IMR-90 (cell line): ENCODE results near the gene MACC1. TPM values are rescaled to one million over a fixed set of nuclear protein-coding genes. Genes with fewer than 3 reads are reported as not detected.

Experiments
- ATAC-seq: fragments of 200-7000 bp; cut with Tn5 transposase; 2 replicates; pipeline ENCODE4 v1.9.1; 2020; ENCODE audit warnings: low read depth, mild to moderate bottlenecking, moderate library complexity
- BruUV-seq: library from RNA; stranded (reverse); fragments of 400-500 nt; replicated peaks from 2 replicates; lab custom pipeline; 2021; lab: Mats Ljungman, UMichigan
- CTCF ChIA-PET: fragments of 300-600 bp; formaldehyde crosslinking; extraction: SDS; loops from one replicate; lab custom pipeline; 2021; ENCODE audit warnings: antibody characterized with exemption; lab: Yijun Ruan, JAX
- POLR2A ChIA-PET: fragments of 300-600 bp; sonication (Branson Sonifier 250); formaldehyde crosslinking; loops from one replicate; lab custom pipeline; 2022; ENCODE audit warnings: antibody characterized with exemption; ENCODE audit not compliant: unreplicated experiment; lab: Charles Lee
- DNase-seq: peaks from one replicate; pipeline ENCODE4 v3.0.0; 2013
- H2AFZ ChIP-seq: replicated peaks from 2 replicates; pipeline ENCODE3; 2013; ENCODE audit warnings: low read length, mild to moderate bottlenecking; ENCODE audit not compliant: poor library complexity
- H2AK5ac ChIP-seq: 2 replicates; pipeline ENCODE4 v1.6.1; 2013; ENCODE audit warnings: low read depth, low read length, inconsistent platforms
- H2AK9ac ChIP-seq: replicated peaks from 2 replicates; pipeline ENCODE3; 2013; ENCODE audit warnings: mild to moderate bottlenecking, low read depth, low read length, moderate library complexity; ENCODE audit not compliant: poor library complexity
- H2BK120ac ChIP-seq: 2 replicates; pipeline ENCODE4 v1.6.1; 2013; ENCODE audit warnings: low read depth, low read length, inconsistent platforms
- H2BK15ac ChIP-seq: 3 replicates; pipeline ENCODE4 v1.6.1; 2013; ENCODE audit warnings: low read depth, low read length, inconsistent platforms
- H2BK20ac ChIP-seq: 2 replicates; pipeline ENCODE4 v1.6.1; 2013; ENCODE audit warnings: low read depth, mild to moderate bottlenecking, inconsistent platforms, low read length, moderate library complexity
- H2BK5ac ChIP-seq: 2 replicates; pipeline ENCODE4 v1.6.1; 2013; ENCODE audit warnings: mild to moderate bottlenecking, low read depth, low read length, inconsistent platforms; ENCODE audit not compliant: poor library complexity, severe bottlenecking
- H3K14ac ChIP-seq: replicated peaks from 2 replicates; pipeline ENCODE4 v1.6.1; 2013; ENCODE audit warnings: low read depth, low read length, inconsistent platforms
- H3K18ac ChIP-seq: 2 replicates; pipeline ENCODE4 v1.6.1; 2013; ENCODE audit warnings: low read depth, low read length, control low read depth
- H3K23ac ChIP-seq: 2 replicates; pipeline ENCODE4 v1.6.1; 2013; ENCODE audit warnings: low read depth, low read length, inconsistent platforms
- H3K27ac ChIP-seq: 2 replicates; pipeline ENCODE4 v1.5.1; 2013; ENCODE audit warnings: mild to moderate bottlenecking, control low read depth, low read length; ENCODE audit not compliant: insufficient read depth
- H3K27me3 ChIP-seq: 2 replicates; pipeline ENCODE4 v1.6.1; 2013; ENCODE audit warnings: low read length; ENCODE audit not compliant: control insufficient read depth, insufficient read depth
- H3K36me3 ChIP-seq: 2 replicates; pipeline ENCODE4 v1.6.1; 2013; ENCODE audit warnings: low read length, mixed read lengths; ENCODE audit not compliant: control insufficient read depth, insufficient read depth
- H3K4ac ChIP-seq: 2 replicates; pipeline ENCODE4 v1.6.1; 2013; ENCODE audit warnings: low read depth, low read length, inconsistent platforms
- H3K4me1 ChIP-seq: 2 replicates; pipeline ENCODE4 v1.6.1; 2013; ENCODE audit warnings: low read length, mixed read lengths; ENCODE audit not compliant: control insufficient read depth, insufficient read depth
- H3K4me2 ChIP-seq: 2 replicates; pipeline ENCODE4 v1.6.1; 2013; ENCODE audit warnings: low read depth, mild to moderate bottlenecking, control low read depth, low read length, moderate library complexity
- H3K4me3 ChIP-seq: 2 replicates; pipeline ENCODE4 v1.5.1; 2013; ENCODE audit warnings: low read depth, mild to moderate bottlenecking, control low read depth, low read length, moderate library complexity; ENCODE audit not compliant: insufficient read depth
- H3K56ac ChIP-seq: 2 replicates; pipeline ENCODE4 v1.6.1; 2013; ENCODE audit warnings: low read length, inconsistent platforms; ENCODE audit not compliant: insufficient read depth; ENCODE audit errors: extremely low read depth
- H3K79me1 ChIP-seq, 2 experiments: 2 replicates each; pipeline ENCODE4 v1.6.1; 2013; ENCODE audit warnings: low read length in 2 of 2, inconsistent platforms in 1 of 2, low read depth in 1 of 2
- H3K9ac ChIP-seq: 2 replicates; pipeline ENCODE4 v1.6.1; 2013; ENCODE audit warnings: low read depth, low read length, control low read depth
- H3K9me1 ChIP-seq: 2 replicates; pipeline ENCODE4 v1.6.1; 2013; ENCODE audit warnings: low read length, inconsistent platforms; ENCODE audit not compliant: insufficient read depth
- H3K9me3 ChIP-seq: 2 replicates; pipeline ENCODE4 v1.6.1; 2013; ENCODE audit warnings: low read length; ENCODE audit not compliant: control insufficient read depth, insufficient read depth
- H4K20me1 ChIP-seq: 2 replicates; pipeline ENCODE4 v1.6.1; 2013; ENCODE audit warnings: low read length, inconsistent platforms; ENCODE audit not compliant: insufficient read depth
- H4K5ac ChIP-seq: 2 replicates; pipeline ENCODE4 v1.6.1; 2013; ENCODE audit warnings: mild to moderate bottlenecking, low read depth, low read length, control low read depth
- H4K8ac ChIP-seq, 2 experiments: 2 replicates each; pipeline ENCODE4 v1.6.1; 2013; ENCODE audit warnings: low read depth in 2 of 2, low read length in 2 of 2, control low read depth in 1 of 2, inconsistent platforms in 1 of 2
- H4K91ac ChIP-seq: 2 replicates; pipeline ENCODE4 v1.6.1; 2013; ENCODE audit warnings: low read depth, low read length, inconsistent platforms; ENCODE audit not compliant: insufficient read depth
- BHLHE40 ChIP-seq: fragments of 150-350 bp; IDR thresholded peaks from 2 replicates; pipeline ENCODE4 v1.6.1; 2016; ENCODE audit warnings: mild to moderate bottlenecking, low read depth, low read length
- CEBPB ChIP-seq: IDR thresholded peaks from 2 replicates; pipeline ENCODE4 v1.6.1; 2012; ENCODE audit warnings: low read depth, low read length, improper control_type of control experiment
- CHD1 ChIP-seq: IDR thresholded peaks from 2 replicates; pipeline ENCODE4 v1.6.1; 2012; ENCODE audit warnings: low read depth, low read length, improper control_type of control experiment
- CTCF ChIP-seq: conservative IDR thresholded peaks from 2 replicates; pipeline ENCODE4 v1.5.1; 2012; ENCODE audit warnings: mild to moderate bottlenecking, low read depth, low read length, improper control_type of control experiment
- ELK1 ChIP-seq: fragments of 150-350 bp; IDR thresholded peaks from 2 replicates; pipeline ENCODE4 v1.6.1; 2016; ENCODE audit warnings: low read depth, mild to moderate bottlenecking, low read length, moderate library complexity, borderline replicate concordance
- FOS ChIP-seq: fragments of 150-350 bp; IDR thresholded peaks from 2 replicates; pipeline ENCODE4 v1.6.1; 2016; ENCODE audit warnings: low read depth, low read length
- MAFK ChIP-seq: IDR thresholded peaks from 2 replicates; pipeline ENCODE4 v1.6.1; 2012; ENCODE audit warnings: low read depth, low read length, improper control_type of control experiment
- MAZ ChIP-seq: IDR thresholded peaks from 2 replicates; pipeline ENCODE4 v1.6.1; 2012; ENCODE audit warnings: low read depth, mild to moderate bottlenecking, low read length, improper control_type of control experiment, moderate library complexity, borderline replicate concordance
- MXI1 ChIP-seq: IDR thresholded peaks from 2 replicates; pipeline ENCODE4 v1.6.1; 2012; ENCODE audit warnings: low read depth, mild to moderate bottlenecking, low read length, moderate library complexity, borderline replicate concordance
- NFE2L2 ChIP-seq: fragments of 150-350 bp; IDR thresholded peaks from 2 replicates; pipeline ENCODE4 v1.6.1; 2016; ENCODE audit warnings: low read depth, mild to moderate bottlenecking, low read length
- POLR2A ChIP-seq: IDR thresholded peaks from 2 replicates; pipeline ENCODE4 v1.6.1; 2012; ENCODE audit warnings: mild to moderate bottlenecking, low read depth, low read length
- RAD21 ChIP-seq: IDR thresholded peaks from 2 replicates; pipeline ENCODE4 v1.6.1; 2012; ENCODE audit warnings: low read length, improper control_type of control experiment
- RCOR1 ChIP-seq: IDR thresholded peaks from 2 replicates; pipeline ENCODE4 v1.6.1; 2012; ENCODE audit warnings: mild to moderate bottlenecking, low read length, improper control_type of control experiment; ENCODE audit not compliant: insufficient replicate concordance
- RFX5 ChIP-seq: IDR thresholded peaks from 2 replicates; pipeline ENCODE4 v1.8.0; 2012; ENCODE audit warnings: low read depth, mild to moderate bottlenecking, low read length, moderate library complexity
- SMC3 ChIP-seq: fragments of 150-350 bp; IDR thresholded peaks from 2 replicates; pipeline ENCODE4 v1.6.1; 2016; ENCODE audit warnings: low read depth, mild to moderate bottlenecking, antibody characterized with exemption, low read length, moderate library complexity
- dilution Hi-C: fragments of 300-500 bp; cut with HindIII; formaldehyde crosslinking; loops from one replicate; pipeline ENCODE4 v1.14.3; 2018; ENCODE audit warnings: low sequenced_read_pairs; ENCODE audit not compliant: unreplicated experiment
- in situ Hi-C: fragments of 300-500 bp; cut with MboI; formaldehyde crosslinking; loops from 3 replicates; pipeline ENCODE4 v1.14.3; 2019; ENCODE audit warnings: low sequenced_read_pairs, inconsistent platforms, mixed read lengths
- intact Hi-C: fragments of 100-400 bp; cut with micrococcal nuclease; formaldehyde crosslinking; loops from 2 replicates; pipeline ENCODE4 v1.10.0; 2022
- polyA plus RNA-seq, 3 experiments: library from polyadenylated mRNA; depleted of rRNA; stranded (reverse); fragments of >200 nt; gene quantifications; 2 replicates each; pipeline ENCODE4 v1.2.3, GENCODE V29; 2012; ENCODE audit warnings: low replicate concordance in 1 of 3
- total RNA-seq: library from RNA; depleted of rRNA; stranded (reverse); fragments of >200 nt; gene quantifications from 2 replicates; pipeline ENCODE4 v1.2.3, GENCODE V29; 2012
- TF ChIP-seq, protein P1 (sequence below): fragments of 150-350 bp; IDR thresholded peaks from 2 replicates; pipeline ENCODE4 v1.6.1; 2017; ENCODE audit warnings: mild to moderate bottlenecking, antibody characterized with exemption, low read length, low read depth

Gene MACC1
- total and polyA plus RNA-seq, 2 of the 4 experiments (the other 2 are of a cell fraction), result under 0.01 TPM; not detected in 1

GRCh38 chr7:20133803-20134202 lies 83.4 kb downstream of the MACC1 start:
- H3K27me3 ChIP-seq, result no peaks in the 10 kb centered on the region
- no peak overlapping the region for H2AK5ac ChIP-seq
- POLR2A ChIA-PET, result no interaction called here
- dilution Hi-C loops, result no loop called here
- no TSS peak for BruUV-seq
- no peak overlapping the region for H4K5ac ChIP-seq
- no peak overlapping the region for H3K4me3 ChIP-seq
- H3K4ac ChIP-seq, result no peak overlapping the region
- H3K4me1 ChIP-seq, result no peaks in the 10 kb centered on the region
- intact Hi-C loops, result no loop called here
- no peak overlapping the region for H2AK9ac ChIP-seq
- no peak overlapping the region for H4K91ac ChIP-seq
- ATAC-seq, result no peak
- no peaks in the 10 kb centered on the region for H3K79me1 ChIP-seq
- H3K9me3 ChIP-seq, result no peaks in the 10 kb centered on the region
- H2BK20ac ChIP-seq, result no peak overlapping the region
- no peaks in the 10 kb centered on the region for H3K9me1 ChIP-seq
- H4K8ac ChIP-seq, result no peak overlapping the region
- no peak for DNase-seq
- in situ Hi-C loops, result no loop called here
- no peak overlapping the region for H3K56ac ChIP-seq
- TF ChIP-seq POLR2A (no peak), RFX5 (no peak), MXI1 (no peak), BHLHE40 (no peak), NFE2L2 (no peak), FOS (no peak), CHD1 (no peak), RCOR1 (no peak), RAD21 (no peak), MAFK (no peak), CTCF (no peak), CEBPB (no peak), MAZ (no peak), SMC3 (no peak), ELK1 (no peak)
- TF ChIP-seq, protein P1, sequence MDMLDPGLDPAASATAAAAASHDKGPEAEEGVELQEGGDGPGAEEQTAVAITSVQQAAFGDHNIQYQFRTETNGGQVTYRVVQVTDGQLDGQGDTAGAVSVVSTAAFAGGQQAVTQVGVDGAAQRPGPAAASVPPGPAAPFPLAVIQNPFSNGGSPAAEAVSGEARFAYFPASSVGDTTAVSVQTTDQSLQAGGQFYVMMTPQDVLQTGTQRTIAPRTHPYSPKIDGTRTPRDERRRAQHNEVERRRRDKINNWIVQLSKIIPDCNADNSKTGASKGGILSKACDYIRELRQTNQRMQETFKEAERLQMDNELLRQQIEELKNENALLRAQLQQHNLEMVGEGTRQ, result no peak
- no peak overlapping the region for H2BK120ac ChIP-seq
- H3K27ac ChIP-seq, result no peak overlapping the region
- no peaks in the 10 kb centered on the region for H4K20me1 ChIP-seq
- no peak overlapping the region for H3K23ac ChIP-seq
- H2AFZ ChIP-seq, result no peak overlapping the region
- no peak overlapping the region for H2BK15ac ChIP-seq
- H3K14ac ChIP-seq, result no peak overlapping the region
- H3K4me2 ChIP-seq, result no peak overlapping the region
- no peak overlapping the region for H2BK5ac ChIP-seq
- H3K18ac ChIP-seq, result no peak overlapping the region
- CTCF ChIA-PET, result no interaction called here
- H3K36me3 ChIP-seq, result no peaks in the 10 kb centered on the region
- no peak overlapping the region for H3K9ac ChIP-seq
